Measurements from ENCODE around the gene BACE1-AS. TPM values are rescaled to one million over a fixed set of nuclear protein-coding genes. Genes with fewer than 3 reads are reported as not detected.

Gene BACE1-AS
- polyA plus RNA-seq, 3 donors from 2014 or later: 0.67 TPM; not detected in 2

DNA sequence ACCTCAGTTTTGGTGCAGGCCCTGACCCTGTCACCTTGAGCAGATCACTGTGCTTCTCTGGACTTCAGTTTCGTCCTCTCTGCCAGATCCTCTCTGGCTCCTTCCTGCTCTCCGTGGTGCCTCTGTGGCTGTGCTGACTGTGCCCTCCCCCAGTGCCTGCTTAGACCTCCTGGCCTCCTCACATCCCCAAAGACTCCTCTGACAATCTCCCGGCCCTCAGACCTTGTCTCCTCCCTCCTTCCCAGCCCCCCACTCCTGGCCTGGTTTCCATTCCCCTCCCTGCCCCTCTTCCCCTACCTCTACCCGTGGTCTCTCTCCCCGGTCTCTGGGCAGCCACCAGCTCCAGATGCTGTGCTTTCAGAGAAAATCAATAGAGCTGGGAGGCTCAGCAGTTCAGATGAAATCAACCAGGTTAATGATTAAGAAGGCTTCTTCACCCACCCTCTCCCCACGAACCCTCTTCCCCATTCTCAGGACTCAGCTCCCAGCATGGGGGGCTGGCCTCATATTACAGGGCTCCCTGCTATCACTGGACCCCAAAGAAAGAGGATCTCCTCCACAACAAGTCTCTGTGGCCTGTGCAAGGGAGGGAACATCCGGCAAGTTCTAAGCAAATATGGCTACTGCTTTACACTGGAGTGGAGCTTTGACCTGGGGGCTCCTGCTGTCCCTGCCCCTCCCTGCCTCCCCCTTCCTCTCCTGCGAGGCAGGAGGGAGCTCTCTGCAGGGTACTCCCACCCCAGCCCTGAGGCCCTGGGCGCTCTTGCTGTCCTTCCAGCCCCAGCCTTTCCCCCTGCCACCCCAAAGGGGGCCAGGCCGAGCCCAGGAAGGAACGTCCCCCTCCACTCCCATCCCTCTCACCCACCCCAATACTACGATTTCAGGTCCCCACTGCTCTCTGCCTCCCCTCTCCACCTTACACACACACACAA is 8.5 kb downstream of the BACE1-AS start:
- no peak overlapping the region for H3K27ac Mint-ChIP-seq
- H3K4me1 Mint-ChIP-seq: no peaks in the 10 kb centered on the region
- no peak overlapping the region for H3K4me3 Mint-ChIP-seq
- no peaks in the 10 kb centered on the region for H3K9me3 Mint-ChIP-seq
- H3K36me3 Mint-ChIP-seq: no peaks in the 10 kb centered on the region
- H3K27me3 Mint-ChIP-seq (ENCODE audit: low read depth in 3 of 3): peaks cover 0 to 12% (median 3%) of the 10 kb centered on the region in 3 donors
- no peak for DNase-seq

DNA sequence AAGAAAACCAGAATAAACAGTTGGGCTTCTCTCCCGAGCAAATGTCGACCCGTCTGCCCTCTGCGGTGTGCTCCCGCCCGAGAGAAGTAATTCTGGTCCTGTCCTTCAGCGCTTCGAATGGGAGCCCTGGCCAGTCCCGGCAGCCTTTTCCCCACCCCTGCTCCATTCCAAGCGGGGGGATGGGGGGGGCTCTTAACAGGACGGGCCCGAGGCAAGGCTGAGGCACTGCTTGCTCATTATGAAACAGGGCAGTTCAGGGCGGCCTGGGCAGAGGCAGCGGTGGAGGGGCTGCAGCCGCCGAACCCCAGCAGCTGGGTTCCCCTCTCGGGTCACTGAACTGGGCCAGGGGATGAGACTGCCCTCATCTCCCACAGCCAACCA is 9.1 kb downstream of the BACE1-AS start:
- no peak for DNase-seq
- Mint-ChIP-seq H3K36me3 (no peaks in the 10 kb centered on the region), H3K27me3 (ENCODE audit: low read depth in 3 of 3) (peaks cover 0 to 12% (median 3%) of the 10 kb centered on the region in 3 donors), H3K4me3 (no peak overlapping the region), H3K9me3 (no peaks in the 10 kb centered on the region), H3K4me1 (no peaks in the 10 kb centered on the region), H3K27ac (no peak overlapping the region)

DNA sequence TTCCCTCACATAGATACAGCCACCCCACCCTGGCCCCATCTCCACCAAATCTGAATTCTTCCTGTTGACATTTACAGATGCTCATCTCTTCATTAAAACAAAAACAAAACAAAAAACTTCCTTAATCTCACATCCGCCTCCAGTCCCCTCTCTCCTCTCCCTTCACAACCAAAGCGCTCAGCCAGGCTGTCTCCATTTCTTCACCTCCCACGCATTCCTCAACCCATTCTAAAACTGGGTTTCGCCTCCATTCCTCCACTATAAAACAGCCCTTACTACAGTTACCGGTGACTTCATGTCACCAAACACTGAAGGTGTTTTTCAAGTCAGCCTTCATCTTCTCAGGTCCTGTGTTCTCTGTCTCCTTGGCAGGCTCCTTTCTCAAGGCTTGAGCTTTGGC is 9.6 kb downstream of the BACE1-AS start:
- Mint-ChIP-seq H3K27ac (peak overlapping the region in 2 of 6 donors; percentile 17 to 57), H3K36me3 (no peaks in the 10 kb centered on the region), H3K4me3 (no peak overlapping the region), H3K4me1 (no peaks in the 10 kb centered on the region), H3K27me3 (ENCODE audit: low read depth in 3 of 3) (peaks cover 0 to 12% (median 6%) of the 10 kb centered on the region in 3 donors), H3K9me3 (no peaks in the 10 kb centered on the region)
- DNase-seq: no peak

DNA sequence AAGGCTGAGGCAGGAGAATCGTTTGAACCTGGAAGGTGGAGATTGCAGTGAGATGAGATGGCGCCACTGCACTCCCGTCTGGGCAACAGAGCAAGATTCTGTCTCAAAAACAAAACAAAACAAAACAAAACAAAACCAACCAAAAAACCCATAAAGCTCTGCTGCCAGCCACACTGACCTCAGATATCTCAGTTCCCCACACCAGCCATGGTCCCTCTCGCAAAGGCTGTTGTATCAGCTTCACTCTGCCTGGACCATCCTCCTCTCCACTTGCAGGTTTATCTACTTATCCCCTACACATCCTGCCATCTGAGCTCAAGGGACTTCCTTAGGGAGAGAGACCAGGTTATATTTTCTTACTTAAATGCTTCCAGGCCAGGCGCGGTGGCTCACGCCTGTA is 11.1 kb downstream of the BACE1-AS start:
- Mint-ChIP-seq H3K4me3 (no peak overlapping the region), H3K27me3 (ENCODE audit: low read depth in 3 of 3) (peaks cover 0 to 12% (median 6%) of the 10 kb centered on the region in 3 donors)

DNA sequence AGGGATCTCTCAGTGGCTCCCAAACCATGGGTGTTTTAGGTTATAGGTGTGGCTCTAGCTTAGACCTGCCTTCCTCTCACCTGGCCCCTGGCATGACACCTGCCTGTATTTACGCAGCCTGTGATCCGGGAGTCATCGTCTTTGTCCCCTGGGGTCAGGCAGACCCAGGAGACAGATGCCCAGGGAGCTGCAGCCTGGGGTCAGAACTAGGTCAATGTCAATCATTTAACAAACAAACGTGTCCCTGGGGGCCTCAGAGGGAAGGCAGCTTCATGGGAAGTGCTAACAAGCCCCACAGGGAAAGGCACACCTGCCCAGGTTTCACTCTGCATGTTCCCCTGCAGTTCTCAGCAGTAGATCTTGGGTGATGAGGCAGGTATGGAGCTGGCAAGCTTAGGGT is 12.0 kb downstream of the BACE1-AS start:
- no peak overlapping the region for H3K4me3 Mint-ChIP-seq
- no peak for DNase-seq
- H3K36me3 Mint-ChIP-seq: no peaks in the 10 kb centered on the region
- H3K9me3 Mint-ChIP-seq: no peaks in the 10 kb centered on the region
- no peak overlapping the region for H3K27ac Mint-ChIP-seq
- peaks cover 0 to 9% (median 6%) of the 10 kb centered on the region in 3 donors for H3K27me3 Mint-ChIP-seq (ENCODE audit: low read depth in 3 of 3)
- H3K4me1 Mint-ChIP-seq: no peaks in the 10 kb centered on the region

More for the DNA sequence above, 11.1 kb downstream of the BACE1-AS start:
- no peaks in the 10 kb centered on the region for H3K36me3 Mint-ChIP-seq
- no peak overlapping the region for H3K27ac Mint-ChIP-seq
- no peaks in the 10 kb centered on the region for H3K9me3 Mint-ChIP-seq
- DNase-seq: no peak
- H3K4me1 Mint-ChIP-seq: no peaks in the 10 kb centered on the region

DNA sequence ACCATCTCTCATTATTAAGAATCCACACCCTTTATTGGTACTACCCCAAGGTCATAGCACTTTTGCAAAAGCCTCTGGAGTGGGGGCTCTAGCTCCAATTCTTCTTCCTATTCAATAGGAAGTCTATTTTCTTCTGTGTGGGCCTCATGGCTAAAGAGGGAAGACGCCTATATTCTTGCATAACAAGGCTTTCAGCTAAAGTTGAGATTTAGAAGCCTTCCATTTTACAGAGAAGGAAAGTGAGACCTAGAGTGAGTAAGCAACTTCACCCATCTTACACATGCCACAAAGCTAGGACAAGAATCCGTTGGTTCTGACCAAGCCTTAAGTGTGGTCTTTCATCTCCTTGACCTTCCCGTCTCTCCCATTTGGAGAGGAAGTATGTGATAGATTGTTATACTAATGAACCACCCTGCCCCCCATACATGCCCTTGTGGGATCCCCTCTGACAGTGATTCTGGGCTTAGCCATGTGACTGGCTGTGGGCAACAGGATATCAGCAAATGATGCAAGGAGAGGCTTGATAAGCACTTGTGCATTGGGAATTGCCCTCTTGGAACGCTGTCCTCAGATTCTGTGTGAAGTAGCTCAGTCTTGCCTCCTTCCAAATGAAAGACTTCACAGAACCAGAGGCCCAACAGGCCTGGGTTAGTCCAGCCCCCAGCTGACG is 12.6 kb downstream of the BACE1-AS start:
- Mint-ChIP-seq H3K27me3 (ENCODE audit: low read depth in 3 of 3) (peaks cover 1 to 9% (median 6%) of the 10 kb centered on the region in 3 donors), H3K4me1 (no peaks in the 10 kb centered on the region), H3K27ac (no peak overlapping the region), H3K4me3 (no peak overlapping the region), H3K36me3 (no peaks in the 10 kb centered on the region), H3K9me3 (no peaks in the 10 kb centered on the region)
- DNase-seq: no peak

DNA sequence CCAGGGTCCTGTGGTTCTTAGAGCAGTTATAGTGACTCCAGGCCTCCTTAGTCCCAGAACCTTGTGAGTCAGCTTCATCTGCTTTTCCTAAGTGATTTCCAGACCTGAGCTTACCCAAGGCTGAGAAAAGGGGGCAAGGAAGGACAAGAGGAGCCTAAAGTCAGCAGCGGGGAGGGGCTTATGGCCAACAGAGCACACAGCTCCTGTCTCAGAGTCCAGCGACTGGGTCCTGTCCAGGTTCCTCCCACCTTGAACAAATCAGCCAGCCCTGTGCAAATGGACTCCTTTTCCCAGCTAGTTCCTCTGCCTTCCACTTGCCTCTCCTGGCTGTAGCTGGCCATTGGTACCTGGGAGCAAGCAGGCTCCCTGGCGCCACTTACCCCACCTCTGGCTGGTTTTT is 14.0 kb downstream of the BACE1-AS start:
- H3K9me3 Mint-ChIP-seq: no peaks in the 10 kb centered on the region
- no peaks in the 10 kb centered on the region for H3K36me3 Mint-ChIP-seq
- H3K27me3 Mint-ChIP-seq (ENCODE audit: low read depth in 3 of 3): peaks cover 1 to 9% (median 3%) of the 10 kb centered on the region in 3 donors
- H3K4me1 Mint-ChIP-seq: no peaks in the 10 kb centered on the region
- H3K4me3 Mint-ChIP-seq: no peak overlapping the region
- no peak for DNase-seq
- no peak overlapping the region for H3K27ac Mint-ChIP-seq

DNA sequence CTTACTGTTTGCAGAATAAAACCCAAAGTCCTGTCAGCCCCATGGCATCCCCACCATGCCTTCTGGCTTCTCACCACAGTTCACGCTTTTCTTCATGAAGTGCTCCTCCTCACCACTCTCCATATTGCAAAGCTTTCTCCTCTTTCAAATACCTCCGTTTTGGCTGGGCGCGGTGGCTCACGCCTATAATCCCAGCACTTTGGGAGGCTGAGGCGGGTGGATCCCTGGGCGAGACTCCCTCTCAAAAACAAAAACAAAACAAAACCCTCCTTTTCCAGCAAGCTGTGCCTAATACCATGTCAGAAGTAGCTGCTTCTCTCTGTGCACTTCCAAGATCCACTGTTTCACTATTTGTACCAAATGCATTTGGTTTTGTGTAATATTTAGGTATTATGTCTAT is 18.2 kb downstream of the BACE1-AS start:
- H3K4me3 Mint-ChIP-seq: no peak overlapping the region
- no peaks in the 10 kb centered on the region for H3K4me1 Mint-ChIP-seq
- no peaks in the 10 kb centered on the region for H3K9me3 Mint-ChIP-seq
- no peak for DNase-seq
- H3K27me3 Mint-ChIP-seq (ENCODE audit: low read depth in 3 of 3): peaks cover 1 to 7% (median 6%) of the 10 kb centered on the region in 3 donors
- no peak overlapping the region for H3K27ac Mint-ChIP-seq
- H3K36me3 Mint-ChIP-seq: no peaks in the 10 kb centered on the region

DNA sequence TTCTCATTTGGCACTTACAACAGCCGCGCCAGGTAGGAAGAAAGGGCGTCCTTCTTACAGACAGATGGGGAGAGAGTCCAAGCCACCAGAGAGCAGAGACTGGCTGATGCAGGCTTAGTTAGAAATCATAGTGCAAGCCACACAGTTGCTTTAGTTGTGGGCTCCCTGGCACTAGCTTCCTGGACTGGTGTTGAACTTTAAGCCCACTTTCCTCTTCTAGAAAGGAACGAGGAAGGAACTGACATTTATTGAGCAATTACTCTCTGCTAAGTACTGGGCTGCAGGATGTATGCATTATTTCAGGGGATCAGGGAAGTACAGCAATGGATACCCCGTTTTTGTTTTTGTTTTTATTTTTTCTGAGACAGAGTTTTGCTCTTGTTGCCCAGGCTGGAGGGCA is 21.9 kb downstream of the BACE1-AS start:
- no peak for DNase-seq

DNA sequence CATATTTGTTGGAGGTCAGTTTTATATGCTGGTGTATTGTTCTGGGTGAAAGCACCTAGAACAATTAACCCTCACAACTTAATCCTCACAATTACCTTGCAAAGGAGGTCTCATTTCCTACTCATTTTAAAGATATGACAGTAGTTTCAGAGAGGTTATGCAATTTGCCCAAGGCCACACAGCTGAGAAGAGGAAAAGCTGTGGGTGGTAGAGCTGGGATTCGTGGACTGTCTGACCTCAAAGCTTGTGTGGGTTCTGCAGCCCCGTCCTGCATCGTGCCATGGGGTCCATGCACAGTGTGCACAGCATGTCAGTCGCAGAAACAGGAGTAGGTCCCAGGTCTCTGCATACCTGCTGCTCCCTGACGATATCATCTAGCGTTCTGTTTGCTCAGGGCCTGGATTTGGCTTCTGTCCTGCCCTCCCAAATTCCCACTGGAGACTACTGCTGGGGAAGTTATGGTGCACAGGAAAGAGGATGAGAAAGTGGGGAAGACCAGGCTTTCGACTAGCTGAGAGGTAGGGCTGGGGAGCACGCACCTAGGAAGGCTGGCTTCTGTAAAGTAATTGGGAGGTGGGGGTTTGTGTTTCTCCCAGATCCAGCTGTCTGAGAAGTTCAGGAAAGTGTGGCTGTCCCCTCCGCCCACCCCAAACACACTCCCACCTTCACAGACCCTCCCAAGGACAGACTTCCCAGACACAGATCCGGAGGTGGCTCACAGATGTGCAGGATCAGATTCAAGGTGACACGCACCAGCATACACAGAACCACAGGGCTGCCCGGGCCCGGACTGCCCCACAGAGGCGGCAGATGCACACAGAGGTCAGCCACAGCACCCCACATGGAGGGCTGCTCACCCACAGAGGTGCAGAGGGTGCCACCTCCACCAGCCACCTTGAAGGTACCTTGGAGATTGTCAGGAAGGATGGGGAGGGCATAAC is 23.0 kb downstream of the BACE1-AS start:
- Mint-ChIP-seq H3K36me3 (no peaks in the 10 kb centered on the region), H3K9me3 (no peaks in the 10 kb centered on the region), H3K4me1 (peaks cover 8 to 13% of the 10 kb centered on the region in 2 donors)

More for the DNA sequence above, 21.9 kb downstream of the BACE1-AS start:
- Mint-ChIP-seq H3K4me3 (no peak overlapping the region), H3K36me3 (no peaks in the 10 kb centered on the region), H3K9me3 (no peaks in the 10 kb centered on the region), H3K27ac (no peak overlapping the region), H3K4me1 (peaks cover 8 to 13% of the 10 kb centered on the region in 2 donors), H3K27me3 (ENCODE audit: low read depth in 3 of 3) (peaks cover 6 to 10% (median 7%) of the 10 kb centered on the region in 3 donors)

DNA sequence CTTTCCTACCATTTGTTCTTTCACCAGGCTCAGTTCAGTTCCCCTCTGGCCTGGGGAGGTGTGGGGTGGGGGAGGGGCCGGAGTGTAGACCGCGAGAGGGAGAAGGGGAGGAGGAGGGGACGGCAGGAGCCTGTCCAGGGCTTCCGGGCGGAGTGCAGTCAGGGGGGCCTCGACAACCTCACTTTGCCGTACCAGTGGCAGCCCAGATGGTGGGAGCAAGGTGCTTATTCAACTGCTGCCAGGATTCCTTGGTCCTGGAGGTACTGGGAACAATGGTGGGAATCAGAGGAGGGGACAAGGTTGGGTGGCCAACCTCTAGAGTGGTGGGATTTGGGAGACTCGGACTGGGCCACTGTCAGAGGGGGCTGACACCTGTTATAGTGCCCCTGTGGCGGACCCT is 23.7 kb downstream of the BACE1-AS start:
- H3K4me1 Mint-ChIP-seq: peaks cover 8 to 13% of the 10 kb centered on the region in 2 donors
- H3K36me3 Mint-ChIP-seq: no peaks in the 10 kb centered on the region
- DNase-seq: no peak
- H3K9me3 Mint-ChIP-seq: no peaks in the 10 kb centered on the region
- no peak overlapping the region for H3K27ac Mint-ChIP-seq
- peaks cover 7 to 12% (median 8%) of the 10 kb centered on the region in 3 donors for H3K27me3 Mint-ChIP-seq (ENCODE audit: low read depth in 3 of 3)
- peak overlapping the region; percentile 21 to 66 (median 44) for H3K4me3 Mint-ChIP-seq

More for the DNA sequence above, 23.0 kb downstream of the BACE1-AS start:
- Mint-ChIP-seq H3K27me3 (ENCODE audit: low read depth in 3 of 3) (peaks cover 7 to 9% (median 8%) of the 10 kb centered on the region in 3 donors), H3K27ac (no peak overlapping the region), H3K4me3 (peak overlapping the region in 1 of 5 donors; percentile 48)
- no peak for DNase-seq

DNA sequence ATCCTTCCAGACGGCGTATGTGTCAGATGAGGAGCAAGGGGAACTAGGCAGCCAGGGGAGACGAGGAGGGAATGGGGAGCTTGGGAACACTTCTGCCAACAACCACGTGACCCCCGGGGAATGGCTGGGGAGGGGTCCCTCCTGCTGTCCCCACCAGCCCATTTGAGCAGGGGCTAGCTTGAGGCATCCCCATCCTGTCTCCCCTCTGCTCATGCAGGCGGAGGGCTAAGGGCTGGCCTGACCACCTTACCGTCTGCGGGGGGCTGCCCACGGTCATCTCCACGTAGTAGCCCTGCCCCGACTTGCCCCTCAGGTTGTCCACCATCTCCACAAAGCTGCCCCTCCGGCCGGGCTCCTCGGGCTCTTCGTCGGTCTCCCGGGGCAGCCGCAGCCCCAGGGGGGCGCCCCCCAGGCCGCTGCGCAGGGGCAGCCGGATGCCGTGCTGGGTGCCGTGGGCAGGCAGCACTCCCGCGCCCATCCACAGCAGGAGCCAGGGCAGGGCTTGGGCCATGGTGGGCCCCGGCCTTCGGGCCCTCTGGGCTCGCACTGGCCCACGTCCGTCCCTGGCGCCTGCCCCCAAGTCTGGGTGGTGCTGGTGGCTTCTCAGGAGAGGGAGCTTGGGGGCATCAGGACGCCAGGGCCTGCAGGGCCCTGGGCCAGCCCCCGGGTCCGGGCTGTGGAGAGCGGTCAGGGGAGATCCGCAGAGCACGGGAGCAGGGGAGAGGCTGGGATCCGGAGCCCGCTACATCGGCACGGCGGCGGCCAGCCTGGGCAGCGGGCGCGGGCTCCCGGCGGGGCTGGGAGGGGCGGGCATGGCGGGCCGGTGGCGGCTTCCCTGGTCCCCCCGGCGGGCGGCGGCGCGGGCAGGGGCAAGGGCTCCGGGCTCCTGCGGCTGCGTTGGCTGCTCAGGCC is 24.4 kb downstream of the BACE1-AS start:
- no peak overlapping the region for H3K27ac Mint-ChIP-seq
- no peaks in the 10 kb centered on the region for H3K9me3 Mint-ChIP-seq
- peak overlapping the region; percentile 49 to 69 (median 64) for H3K4me3 Mint-ChIP-seq
- peak; percentile 10 to 23 (median 19) for DNase-seq
- peaks cover 8 to 13% of the 10 kb centered on the region in 2 donors for H3K4me1 Mint-ChIP-seq
- no peaks in the 10 kb centered on the region for H3K36me3 Mint-ChIP-seq
- peaks cover 7 to 12% (median 8%) of the 10 kb centered on the region in 3 donors for H3K27me3 Mint-ChIP-seq (ENCODE audit: low read depth in 3 of 3)

Data from immature natural killer cell (primary cell).